ENCODE data around the gene VSTM1.

The VSTM1 gene

GRCh38 chr19:54009440-54009839 lies 54.3 kb downstream of the VSTM1 start:
- DNase-seq = no peak

- DNase-seq = no peak
Measured at GRCh38 chr19:54002495-54003315, 61.0 kb downstream of the VSTM1 start.

GRCh38 chr19:54001496-54001895 lies 62.2 kb downstream of the VSTM1 start:
- DNase-seq = no peak

- no peak for DNase-seq
Measured at GRCh38 chr19:53999694-54000093, 64.0 kb downstream of the VSTM1 start.

GRCh38 chr19:53998223-53998622 lies 65.5 kb downstream of the VSTM1 start:
- DNase-seq = no peak

GRCh38 chr19:53994811-53995210 lies 68.9 kb downstream of the VSTM1 start:
- no peak for DNase-seq

- no peak for DNase-seq
Measured at GRCh38 chr19:53993448-53993847, 70.2 kb downstream of the VSTM1 start.

- DNase-seq = no peak
Measured at GRCh38 chr19:53992815-53993214, 70.9 kb downstream of the VSTM1 start.

- DNase-seq = no peak
Measured at GRCh38 chr19:53992211-53992610, 71.5 kb downstream of the VSTM1 start.

GRCh38 chr19:53991224-53992113 lies 72.2 kb downstream of the VSTM1 start, which contains the start of gene CACNG6:
CACNG6 (plus strand) TSS chr19:53991637; CDS start chr19:53992878, 1,241 bp downstream.
- no peak for DNase-seq
